ENCODE results near the gene MYBPC2.
"Not testable (repeated sequence)": the region's sequence is repeated elsewhere in the genome, so short reads cannot be mapped to it uniquely, and the experiment has no call there.

Gene MYBPC2

GRCh38 chr19:50432221-50433028 is at the start of gene MYBPC2:
Gene MYBPC2 (plus strand): TSS chr19:50432892. CDS start chr19:50432954, 62 bp downstream.
- in situ Hi-C loops (cut with MboI; ENCODE audit: low sequenced_read_pairs) = no loop called here

DNA sequence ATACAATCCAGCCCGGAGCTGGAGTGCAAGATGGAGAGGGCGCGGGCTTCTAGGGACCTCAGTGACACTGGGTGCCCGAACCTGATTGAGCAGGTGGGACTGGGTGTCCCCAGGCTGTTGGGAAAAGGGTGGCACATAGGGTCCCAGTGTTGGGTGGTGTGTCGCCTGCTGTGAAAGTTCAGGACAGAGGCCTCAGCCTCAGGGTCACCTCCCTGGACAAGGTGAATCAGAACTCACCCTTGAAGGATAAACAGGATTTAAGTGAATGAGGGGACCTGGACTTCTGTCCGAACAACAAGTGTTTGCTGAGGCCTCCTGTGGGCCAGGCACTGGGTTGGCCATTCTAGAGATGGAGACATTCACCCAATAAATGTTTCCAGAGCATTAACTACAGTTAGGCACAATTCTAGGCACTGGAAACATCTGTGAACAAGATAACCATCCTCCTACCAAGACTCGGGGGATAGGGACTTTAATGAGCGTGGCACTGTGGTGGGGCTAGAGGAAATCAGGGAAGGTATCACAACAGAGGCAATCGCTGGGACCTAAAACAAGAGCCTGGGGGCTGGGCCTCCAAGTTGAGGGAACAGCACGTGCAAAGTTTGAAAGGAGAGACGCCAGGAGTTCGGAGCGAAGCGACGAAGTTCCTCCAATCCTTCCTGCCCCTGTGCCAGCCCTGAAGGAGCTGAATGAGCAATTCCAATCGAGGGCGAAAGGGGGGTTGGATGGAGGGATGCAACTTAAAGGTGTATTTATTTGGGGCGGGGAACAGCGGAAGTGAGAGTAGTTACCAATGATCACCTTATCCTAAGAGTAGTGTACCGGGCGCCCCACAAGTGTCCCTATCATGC is 49.5 kb upstream of the MYBPC2 start:
- in situ Hi-C loops (cut with MboI; ENCODE audit: low sequenced_read_pairs) = no loop called here

GRCh38 chr19:50383852-50384684 is 48.6 kb upstream of the MYBPC2 start, which contains the start of gene POLD1:
Gene POLD1 (plus strand): TSS chr19:50384347. CDS start chr19:50398852, 14,505 bp downstream.
- in situ Hi-C loops (cut with MboI; ENCODE audit: low sequenced_read_pairs) = no loop called here

- in situ Hi-C loops (cut with MboI; ENCODE audit: low sequenced_read_pairs) = no loop called here
These were observed 47.8 kb upstream of the MYBPC2 start for GRCh38 chr19:50384685-50385535.

- in situ Hi-C loops (cut with MboI; ENCODE audit: low sequenced_read_pairs) = no loop called here
These were observed 45.4 kb upstream of the MYBPC2 start for GRCh38 chr19:50387176-50387867.

DNA sequence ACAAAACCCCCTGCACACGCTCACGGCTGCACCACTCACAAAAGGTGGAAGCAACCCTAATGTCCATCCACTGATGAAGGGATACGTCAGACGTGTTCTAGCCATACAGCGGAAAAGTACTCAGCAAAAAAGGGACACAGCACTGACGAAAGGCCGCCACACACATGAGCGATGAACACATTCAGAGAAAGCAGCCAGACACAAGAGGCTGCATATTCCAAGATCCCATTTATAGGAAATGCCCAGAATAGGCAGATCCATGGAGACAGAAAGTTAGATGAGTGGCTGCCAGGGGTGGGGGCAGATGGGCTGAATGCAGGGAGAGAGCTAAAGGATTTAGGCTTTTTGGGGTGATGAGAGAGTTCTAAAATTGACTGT is 44.8 kb upstream of the MYBPC2 start:
- in situ Hi-C loops (cut with MboI; ENCODE audit: low sequenced_read_pairs) = no loop called here

GRCh38 chr19:50390295-50390694 is 42.4 kb upstream of the MYBPC2 start:
- in situ Hi-C loops (cut with MboI; ENCODE audit: low sequenced_read_pairs) = not testable (repeated sequence)

GRCh38 chr19:50390952-50391351 is 41.7 kb upstream of the MYBPC2 start:
- in situ Hi-C loops (cut with MboI; ENCODE audit: low sequenced_read_pairs) = not testable (repeated sequence)

DNA sequence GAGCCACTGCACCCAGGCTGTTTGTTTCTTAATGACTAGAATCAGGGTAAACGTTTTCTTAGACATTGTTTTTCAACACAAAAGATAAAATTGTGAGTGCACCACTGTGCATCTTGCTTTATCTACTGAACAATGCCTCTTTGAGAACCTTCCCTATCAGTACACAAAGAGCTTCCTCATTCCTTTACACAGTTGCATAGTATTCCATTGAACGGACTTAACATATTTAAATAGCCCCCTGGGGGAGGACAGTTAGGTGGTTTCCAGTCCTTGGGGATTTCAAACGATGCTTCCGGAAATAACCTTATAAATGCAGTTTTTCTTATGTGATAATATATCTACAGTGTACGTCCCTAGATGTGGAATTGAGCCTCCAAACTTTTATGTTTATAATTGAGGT is 39.9 kb upstream of the MYBPC2 start:
- in situ Hi-C loops (cut with MboI; ENCODE audit: low sequenced_read_pairs) = no loop called here

DNA sequence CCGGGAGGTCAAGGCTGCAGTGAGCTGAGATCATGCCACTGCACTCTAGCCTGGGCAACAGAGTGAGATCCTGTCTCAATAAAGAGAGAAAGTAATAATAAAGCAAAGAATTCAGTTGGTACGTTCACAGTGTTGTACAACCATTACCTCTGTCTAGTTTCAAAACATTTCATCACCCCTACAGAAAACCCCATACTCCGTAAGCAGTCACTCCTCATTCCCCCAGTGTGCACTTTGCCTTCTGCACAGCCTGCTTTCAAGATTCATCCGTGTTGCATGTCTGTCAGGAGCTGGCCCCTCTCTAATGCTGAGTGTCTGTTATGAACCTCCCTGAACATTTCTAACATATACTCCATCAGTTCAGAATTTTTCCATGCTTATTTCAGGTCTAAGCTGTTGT is 39.1 kb upstream of the MYBPC2 start:
- in situ Hi-C loops (cut with MboI; ENCODE audit: low sequenced_read_pairs) = no loop called here

DNA sequence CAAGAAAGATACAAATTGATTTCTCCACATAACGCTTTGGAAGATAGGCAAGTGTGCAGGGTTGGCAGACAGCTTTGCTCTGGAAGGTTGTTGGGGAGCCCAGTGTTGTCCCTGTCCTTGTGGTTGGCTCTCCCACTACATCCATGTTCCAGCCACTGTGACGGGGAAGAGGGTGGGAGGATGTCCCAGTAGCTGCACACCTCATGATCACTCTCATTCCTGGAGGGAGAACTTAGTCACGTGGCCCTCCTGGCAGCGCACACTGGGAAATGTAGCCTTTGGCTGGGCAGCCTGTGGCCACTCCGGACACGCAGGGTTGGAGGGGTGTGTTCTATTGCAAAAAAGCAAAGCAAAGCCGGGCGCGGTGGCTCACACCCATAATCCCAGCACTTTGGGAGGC is 38.7 kb upstream of the MYBPC2 start:
- in situ Hi-C loops (cut with MboI; ENCODE audit: low sequenced_read_pairs) = no loop called here

DNA sequence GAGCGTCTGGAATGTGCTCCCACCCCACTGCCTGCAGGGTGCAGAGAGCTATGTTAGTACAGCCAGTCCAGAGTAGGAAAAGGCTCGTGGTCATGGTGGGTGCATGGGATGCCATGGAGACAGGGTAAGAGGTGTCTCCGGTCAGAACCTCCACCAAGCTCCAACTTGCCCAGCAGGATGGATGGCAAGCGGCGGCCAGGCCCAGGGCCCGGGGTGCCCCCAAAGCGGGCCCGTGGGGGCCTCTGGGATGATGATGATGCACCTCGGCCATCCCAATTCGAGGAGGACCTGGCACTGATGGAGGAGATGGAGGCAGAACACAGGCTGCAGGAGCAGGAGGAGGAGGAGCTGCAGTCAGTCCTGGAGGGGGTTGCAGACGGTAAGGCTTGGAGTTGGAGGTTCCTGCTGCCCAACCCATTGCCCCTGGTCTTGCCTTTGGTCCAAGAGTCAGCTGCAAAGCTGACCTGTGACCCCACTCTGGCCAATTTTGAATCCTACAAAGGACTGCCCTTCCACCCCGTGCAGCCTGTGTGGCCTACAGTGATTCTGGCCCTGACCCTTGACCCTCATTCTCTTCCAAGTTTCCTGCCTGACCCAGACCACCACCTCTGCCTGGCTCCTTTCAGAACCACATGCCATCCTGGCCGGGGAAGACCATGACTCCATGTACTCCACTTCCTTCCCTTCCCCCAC is 33.9 kb upstream of the MYBPC2 start:
- in situ Hi-C loops (cut with MboI; ENCODE audit: low sequenced_read_pairs) = no loop called here

GRCh38 chr19:50399368-50399745 is 33.3 kb upstream of the MYBPC2 start:
- in situ Hi-C loops (cut with MboI; ENCODE audit: low sequenced_read_pairs) = no loop called here

GRCh38 chr19:50401605-50402450 is 30.9 kb upstream of the MYBPC2 start:
- in situ Hi-C loops (cut with MboI; ENCODE audit: low sequenced_read_pairs) = no loop called here

GRCh38 chr19:50402544-50403301 is 30.0 kb upstream of the MYBPC2 start:
- in situ Hi-C loops (cut with MboI; ENCODE audit: low sequenced_read_pairs) = no loop called here

GRCh38 chr19:50406156-50406820 is 26.4 kb upstream of the MYBPC2 start:
- in situ Hi-C loops (cut with MboI; ENCODE audit: low sequenced_read_pairs) = no loop called here

DNA sequence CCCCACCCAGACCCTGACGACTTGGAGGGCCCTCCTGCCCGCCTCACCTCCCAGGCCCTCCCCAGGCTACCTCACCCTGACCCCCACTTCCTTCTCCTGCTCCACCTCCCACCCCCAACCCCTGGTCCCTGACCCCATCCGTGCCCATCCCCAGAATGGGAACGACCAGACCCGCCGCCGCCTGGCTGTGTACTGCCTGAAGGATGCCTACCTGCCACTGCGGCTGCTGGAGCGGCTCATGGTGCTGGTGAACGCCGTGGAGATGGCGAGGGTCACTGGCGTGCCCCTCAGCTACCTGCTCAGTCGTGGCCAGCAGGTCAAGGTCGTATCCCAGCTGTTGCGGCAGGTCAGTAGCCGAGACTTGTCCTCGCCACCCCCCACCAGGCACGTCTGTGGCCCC is 25.9 kb upstream of the MYBPC2 start:
- in situ Hi-C loops (cut with MboI; ENCODE audit: low sequenced_read_pairs) = no loop called here

All from HL-60/S4 (cell line).